ENCODE measurements around the gene RAB25.
A peak's percentile ranks its signal among the peaks of the same experiment; 100 is the strongest.
"Not testable (repeated sequence)": the region's sequence is repeated elsewhere in the genome, so short reads cannot be mapped to it uniquely, and the experiment has no call there.

The RAB25 gene

GRCh38 chr1:156104065-156104810, 43.3 kb downstream of the RAB25 start:
- peak; percentile 77 for DNase-seq

- DNase-seq, result no peak
Observed at GRCh38 chr1:156104861-156105832, 44.2 kb downstream of the RAB25 start.

GRCh38 chr1:156106624-156107488, 45.9 kb downstream of the RAB25 start:
- no peak for DNase-seq

- DNase-seq, result no peak
Observed at GRCh38 chr1:156108057-156108456, 47.1 kb downstream of the RAB25 start.

GRCh38 chr1:156108664-156109241, 47.8 kb downstream of the RAB25 start:
- DNase-seq, result no peak

GRCh38 chr1:156110252-156110651, 49.3 kb downstream of the RAB25 start:
- no peak for DNase-seq

- no peak for DNase-seq
Observed at GRCh38 chr1:156111355-156111962, 50.5 kb downstream of the RAB25 start.

- no peak for DNase-seq
Observed at GRCh38 chr1:156112276-156113137, 51.5 kb downstream of the RAB25 start.

- no peak for DNase-seq
Observed at GRCh38 chr1:156113282-156113950, 52.5 kb downstream of the RAB25 start.

- DNase-seq, result peak; percentile 55
Observed at GRCh38 chr1:156114101-156114918, 53.4 kb downstream of the RAB25 start, which contains the start of gene LMNA. LMNA (plus strand) TSS chr1:156114711; CDS start chr1:156114919, 208 bp downstream.

GRCh38 chr1:156114919-156115513, 54.1 kb downstream of the RAB25 start:
- DNase-seq, result no peak

GRCh38 chr1:156115514-156116374, 54.8 kb downstream of the RAB25 start:
- no peak for DNase-seq

- DNase-seq, result not testable (repeated sequence)
Observed at GRCh38 chr1:156116731-156117130, 55.8 kb downstream of the RAB25 start.

- DNase-seq, result no peak
Observed at GRCh38 chr1:156117414-156118176, 56.6 kb downstream of the RAB25 start.

- DNase-seq, result no peak
Observed at GRCh38 chr1:156118177-156118868, 57.4 kb downstream of the RAB25 start.

- DNase-seq, result peak; percentile 20
Observed at GRCh38 chr1:156119503-156120209, 58.7 kb downstream of the RAB25 start.
